HG03280 (cell line): ENCODE measurements around the gene PSMG3.

Source experiments
- ATAC-seq: cut with Tn5 transposase; IDR thresholded peaks from one replicate; pipeline ENCODE4 v1.9.1; 2021; ENCODE audit warnings: mild to moderate bottlenecking, moderate library complexity; ENCODE audit not compliant: unreplicated experiment

Gene PSMG3

DNA sequence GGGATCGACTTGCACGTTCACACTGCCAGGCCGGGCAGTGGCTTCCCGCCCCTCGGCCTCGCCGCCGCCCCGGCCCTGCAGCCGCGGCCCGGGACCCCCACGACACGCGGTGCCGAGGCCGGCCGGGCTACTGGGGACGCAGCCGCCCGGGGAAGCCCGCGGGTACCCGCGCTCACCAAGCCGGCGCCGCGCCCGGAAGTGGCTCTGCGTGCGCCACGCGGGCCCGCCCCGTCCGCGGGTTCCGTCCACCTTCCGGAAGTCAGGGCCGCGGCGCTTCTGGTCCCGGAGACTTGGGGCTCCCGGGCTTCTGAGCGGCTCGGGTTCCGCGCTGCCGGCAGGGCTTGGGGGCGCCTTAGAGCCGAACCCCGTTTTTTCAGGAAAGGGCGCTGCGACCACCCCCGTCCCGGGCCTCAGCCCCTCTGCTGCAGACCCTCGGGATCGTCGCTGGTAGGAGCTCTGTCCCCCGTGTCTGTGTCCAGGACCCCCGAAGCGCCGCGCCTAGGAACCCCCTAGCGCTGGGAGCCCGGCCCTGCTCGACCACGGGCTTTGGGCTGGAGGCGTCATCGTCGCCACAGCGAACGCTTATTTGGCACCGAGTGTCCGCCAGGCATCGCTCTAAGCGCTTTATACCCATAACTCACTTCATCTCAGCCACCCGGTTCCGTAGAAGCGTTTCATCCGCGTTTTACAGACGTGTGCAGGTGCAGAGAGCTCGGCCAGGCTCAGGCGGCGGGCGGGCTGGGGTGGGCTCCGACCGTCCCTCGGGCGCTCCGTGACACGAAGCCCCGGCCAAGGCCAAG, at the start of gene PSMG3:
Gene PSMG3 (minus strand): TSS at position 200 of the 800 bp plus-strand sequence. CDS start 693 bp downstream, outside the sequence.
- peak; percentile 96 for ATAC-seq

- no peak for ATAC-seq
Measured at GRCh38 chr7:1618475-1618874, 48.6 kb upstream of the PSMG3 start.

DNA sequence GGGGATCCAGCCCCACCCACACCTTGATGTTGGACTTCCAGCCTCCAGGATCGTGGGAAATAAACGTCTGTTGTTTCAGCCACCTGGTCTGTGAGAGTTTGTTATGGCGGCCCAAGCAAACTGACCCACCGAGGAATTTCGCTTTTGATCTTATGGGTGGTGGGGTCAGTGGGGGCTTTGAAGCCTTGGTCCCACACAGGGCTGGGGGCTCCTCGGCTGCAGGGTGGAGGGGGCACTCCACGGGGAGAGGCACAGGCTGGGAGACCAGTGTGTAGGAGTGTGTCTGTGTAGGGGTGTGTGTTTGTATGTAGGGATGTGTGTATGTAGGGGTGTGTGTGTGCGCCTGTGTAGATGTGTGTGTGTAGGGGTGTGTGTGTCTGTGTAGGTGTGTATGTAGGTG, 48.1 kb upstream of the PSMG3 start:
- no peak for ATAC-seq

DNA sequence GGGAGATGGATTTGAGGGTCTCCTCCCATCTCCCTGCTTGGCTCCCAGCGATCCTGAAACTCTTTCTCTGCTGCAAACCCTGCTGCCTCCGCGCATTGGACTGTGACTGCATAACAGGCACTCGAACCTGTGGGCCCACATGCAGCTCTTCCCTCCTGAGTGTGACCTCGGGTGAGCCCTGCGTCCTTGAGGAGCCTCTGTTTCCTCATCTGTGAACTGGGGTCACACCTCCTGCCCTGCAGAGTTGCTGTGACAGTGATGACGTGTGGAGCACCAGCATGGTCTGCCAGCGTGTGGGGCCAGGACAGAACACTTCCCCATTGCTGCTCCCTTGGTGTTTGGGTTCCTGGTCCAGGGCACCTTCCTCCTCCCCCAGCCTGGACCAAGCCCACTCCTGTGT, 46.9 kb upstream of the PSMG3 start:
- ATAC-seq = no peak

DNA sequence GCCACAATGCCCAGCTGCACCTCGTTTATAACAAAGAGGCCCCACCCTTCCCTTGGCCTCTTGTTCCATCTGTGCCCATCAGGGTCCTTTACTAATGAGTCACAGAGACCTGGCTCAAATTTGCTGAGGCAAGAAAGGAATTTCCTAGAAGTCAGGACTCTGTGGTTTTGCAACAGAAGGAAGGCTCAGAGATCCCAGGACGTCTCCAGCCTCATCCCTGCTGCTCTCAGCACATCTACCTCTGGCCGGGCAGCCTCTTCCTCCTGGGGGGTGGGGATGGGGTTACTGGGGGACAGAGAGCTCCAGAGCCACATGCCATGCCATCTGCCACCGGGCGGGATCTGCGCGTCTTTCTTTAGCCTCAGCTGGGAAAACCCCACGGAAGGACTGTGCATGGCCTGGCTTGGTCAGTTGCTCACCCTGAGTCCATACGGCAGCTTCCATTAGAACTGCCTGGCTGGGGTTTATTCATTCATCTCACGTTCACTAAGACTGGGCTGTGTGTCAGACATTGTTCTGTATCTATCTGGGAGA, 41.9 kb upstream of the PSMG3 start:
- no peak for ATAC-seq

- no peak for ATAC-seq
Measured at GRCh38 chr7:1610678-1611302, 41.0 kb upstream of the PSMG3 start.

- ATAC-seq = no peak
Measured at GRCh38 chr7:1610013-1610677, 40.3 kb upstream of the PSMG3 start.

- ATAC-seq = no peak
Measured at GRCh38 chr7:1609023-1609422, 39.2 kb upstream of the PSMG3 start.

GRCh38 chr7:1608318-1608717, 38.5 kb upstream of the PSMG3 start:
- no peak for ATAC-seq

DNA sequence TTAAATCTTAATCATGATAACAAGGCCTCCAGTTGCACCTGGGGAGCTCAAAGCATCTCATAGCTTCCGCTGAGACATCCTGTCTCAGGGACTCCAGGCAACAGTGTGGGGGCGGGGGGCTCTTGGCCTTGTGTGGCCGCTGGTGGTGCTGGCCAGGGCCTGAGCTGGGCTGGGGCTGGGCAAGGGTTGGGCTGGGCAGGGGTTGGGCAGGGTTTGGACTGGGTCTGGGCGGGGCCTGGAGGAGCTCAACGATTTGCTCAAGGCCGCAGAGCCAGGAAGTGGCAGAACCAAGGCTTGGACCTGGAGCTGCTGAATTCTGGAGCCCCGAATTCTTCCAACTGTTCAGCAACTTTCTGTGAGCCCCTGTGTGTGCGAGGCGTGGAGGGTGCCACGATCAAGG, 37.9 kb upstream of the PSMG3 start:
- ATAC-seq = no peak

DNA sequence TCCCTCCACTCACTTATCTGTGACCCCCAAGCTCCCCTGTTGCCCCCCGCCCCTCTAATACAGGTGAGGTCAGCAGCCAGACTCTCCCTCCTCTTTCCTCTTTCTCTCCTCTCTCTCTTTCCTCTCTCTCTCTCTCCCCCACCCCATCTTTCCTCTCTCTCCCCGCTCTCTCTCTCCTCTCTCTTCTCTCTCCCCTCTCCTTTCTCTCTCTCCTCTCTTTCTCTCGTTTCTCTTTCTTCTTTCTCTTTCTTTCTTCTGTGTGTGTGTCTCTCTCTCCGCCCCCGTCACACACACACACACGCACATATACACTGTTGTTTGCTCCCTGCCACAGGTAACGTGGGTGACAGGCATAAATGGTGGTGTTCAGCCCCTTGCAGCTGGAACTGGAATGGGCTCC, 37.2 kb upstream of the PSMG3 start:
- ATAC-seq = no peak

GRCh38 chr7:1604383-1604782, 34.6 kb upstream of the PSMG3 start:
- no peak for ATAC-seq

DNA sequence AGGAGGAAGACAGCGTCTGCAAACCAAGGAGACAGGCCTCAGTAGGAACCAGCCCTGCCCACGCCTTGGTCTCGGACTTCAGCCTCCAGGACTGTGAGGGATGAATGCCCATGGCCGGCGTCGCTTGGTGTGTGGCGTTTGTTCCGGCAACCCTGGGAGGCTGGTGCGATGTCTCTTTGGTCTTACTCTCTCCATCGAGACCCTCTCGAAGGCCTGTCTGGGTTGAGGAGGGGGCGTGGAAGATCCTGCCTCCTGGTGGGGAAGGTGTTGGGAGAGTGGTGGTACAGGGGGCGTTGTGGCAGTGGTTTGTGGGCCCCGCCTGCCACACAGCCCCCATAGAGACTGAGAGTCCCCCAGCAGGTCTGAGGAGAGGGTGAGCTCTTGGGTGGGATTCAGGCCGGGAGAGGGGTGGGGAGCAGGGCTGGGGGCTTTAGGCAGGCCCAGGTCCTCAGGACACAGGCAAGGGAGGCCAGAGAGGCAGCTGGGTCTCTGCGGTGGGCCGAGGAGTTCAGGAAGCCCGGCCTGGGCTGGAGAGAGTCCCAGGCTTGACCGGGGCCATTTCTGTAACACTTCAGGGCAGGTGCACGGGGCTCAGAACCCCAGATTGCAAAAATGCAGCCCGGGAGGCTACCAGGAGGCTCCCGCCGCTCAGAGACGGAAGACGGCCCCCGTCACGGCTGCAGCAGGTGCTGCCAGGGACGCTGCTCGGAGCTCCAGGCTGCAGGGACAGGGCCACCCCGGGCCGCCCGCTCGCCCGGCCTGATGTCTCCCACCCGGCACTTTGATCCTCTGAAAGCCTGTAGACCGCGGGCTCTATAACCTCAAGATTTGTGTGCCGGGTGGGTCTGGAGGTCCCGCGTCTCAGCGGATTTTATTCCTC, 33.8 kb upstream of the PSMG3 start:
- no peak for ATAC-seq

DNA sequence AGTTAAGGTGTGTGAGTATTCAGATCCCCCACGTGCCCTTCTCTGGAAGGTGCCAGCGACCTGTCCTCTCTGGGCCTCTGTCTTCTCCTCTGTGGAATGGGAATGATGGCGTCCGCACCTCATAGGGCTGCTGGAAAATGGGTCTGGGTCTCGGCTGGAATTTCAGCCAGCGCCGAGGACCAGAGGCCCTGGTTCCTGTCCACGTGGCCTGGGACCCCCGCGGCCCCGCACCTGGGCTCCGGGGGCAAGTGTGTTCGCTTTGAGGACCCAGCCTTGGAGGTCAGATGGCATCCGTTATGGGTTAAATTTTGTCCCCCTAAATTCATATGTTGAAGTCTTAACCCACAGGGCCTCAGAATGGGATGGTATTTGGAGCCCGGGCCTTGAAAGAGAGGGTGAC, 32.6 kb upstream of the PSMG3 start:
- no peak for ATAC-seq

DNA sequence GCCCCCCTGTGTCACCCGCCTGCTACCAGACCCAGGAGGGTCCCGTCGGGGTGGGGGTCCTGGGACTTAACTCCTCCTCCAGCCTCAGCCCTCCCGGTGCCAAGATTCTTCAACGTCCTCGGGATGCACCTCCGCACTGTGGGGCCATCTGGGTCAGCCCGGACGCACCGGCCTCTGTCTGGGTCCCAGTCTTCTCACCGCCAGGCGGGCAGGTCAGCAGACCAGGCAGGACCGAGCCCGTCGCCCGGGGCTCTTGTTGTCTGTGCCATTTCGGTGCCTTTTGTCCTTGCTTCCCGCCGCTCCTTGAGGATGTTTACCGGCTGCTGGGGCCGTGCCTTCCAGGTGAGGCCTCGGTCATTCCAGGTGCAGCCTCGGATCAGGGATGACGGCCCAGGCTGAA, 32.1 kb upstream of the PSMG3 start:
- no peak for ATAC-seq

GRCh38 chr7:1599640-1600395, 30.0 kb upstream of the PSMG3 start:
- ATAC-seq = no peak

GRCh38 chr7:1598961-1599639, 29.3 kb upstream of the PSMG3 start:
- no peak for ATAC-seq

GRCh38 chr7:1598286-1598685, 28.5 kb upstream of the PSMG3 start:
- ATAC-seq = no peak

DNA sequence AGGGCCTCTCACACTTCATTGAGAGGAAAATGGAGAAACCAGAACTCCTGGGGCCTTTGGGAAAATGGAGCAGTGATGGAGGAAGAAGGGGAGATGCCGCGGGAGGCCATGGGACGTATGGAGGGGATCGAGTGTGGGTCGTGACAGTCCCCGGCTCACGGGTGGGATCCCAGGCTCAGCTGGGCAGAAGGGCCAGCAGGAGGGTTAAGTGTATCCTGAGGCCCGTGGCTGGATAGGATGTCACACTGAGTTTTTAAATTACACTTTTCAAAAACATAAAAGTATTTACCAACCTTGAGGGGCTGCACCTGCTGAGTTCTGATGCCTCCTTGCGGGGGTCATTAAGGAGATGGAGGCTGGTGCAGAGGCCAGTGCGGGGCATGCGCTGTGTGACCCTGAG, 28.0 kb upstream of the PSMG3 start:
- ATAC-seq = no peak
